Common myeloid progenitor, CD34-positive (primary cell): ENCODE data around the gene SLIT1.

Experiments used
- CTCF ChIA-PET: fragments of 350-600 bp; sonication (Branson Sonifier 250); formaldehyde crosslinking; loops from one replicate; lab custom pipeline; 2021; ENCODE audit warnings: antibody characterized with exemption; lab: Charles Lee
- POLR2A ChIA-PET: fragments of 350-600 bp; sonication (Branson Sonifier 250); formaldehyde crosslinking; loops from one replicate; lab custom pipeline; 2021; ENCODE audit warnings: antibody characterized with exemption; lab: Charles Lee
- DNase-seq, 3 donors: peaks; one replicate each; pipeline versions ENCODE4 v3.0.0 to v3.0.0-alpha.2; 2013
- H3K27ac ChIP-seq, 2 experiments: 1 replicate in 1 of 2; 2 replicates in 1 of 2; pipeline ENCODE4 v1.7.0; 2013; ENCODE audit warnings: inconsistent platforms in 2 of 2, low read length in 2 of 2, mild to moderate bottlenecking in 2 of 2, low read depth in 1 of 2, moderate library complexity in 1 of 2; ENCODE audit not compliant: severe bottlenecking in 2 of 2, insufficient read depth in 1 of 2, poor library complexity in 1 of 2
- H3K27me3 ChIP-seq, 5 experiments: replicated peaks in 2 of 5; 1 replicate in 3 of 5; 2 replicates in 2 of 5; pipeline versions ENCODE4 v1.6.1 to v1.7.0; 2013; ENCODE audit warnings: low read length in 4 of 5, mild to moderate bottlenecking in 2 of 5, moderate library complexity in 2 of 5, inconsistent platforms in 1 of 5; ENCODE audit not compliant: insufficient read depth in 5 of 5, control insufficient read depth in 4 of 5
- H3K36me3 ChIP-seq, 4 experiments: 1 replicate in 2 of 4; 2 replicates in 2 of 4; pipeline versions ENCODE4 v1.6.1 to v1.7.0; 2013; ENCODE audit warnings: low read length in 3 of 4, control low read depth in 1 of 4, mild to moderate bottlenecking in 1 of 4; ENCODE audit not compliant: control insufficient read depth in 4 of 4, insufficient read depth in 4 of 4
- H3K4me1 ChIP-seq, 4 experiments: 1 replicate in 3 of 4; 2 replicates in 1 of 4; pipeline versions ENCODE4 v1.6.1 to v1.7.1; 2013; ENCODE audit warnings: low read length in 3 of 4, mild to moderate bottlenecking in 3 of 4, control low read depth in 1 of 4, inconsistent platforms in 1 of 4, moderate library complexity in 1 of 4; ENCODE audit not compliant: control insufficient read depth in 4 of 4, insufficient read depth in 4 of 4; ENCODE audit errors: control extremely low read depth in 1 of 4
- H3K4me3 ChIP-seq, 7 experiments: 1 replicate in 4 of 7; 2 replicates in 3 of 7; pipeline versions ENCODE4 v1.5.1 to v1.7.0; 2013; ENCODE audit warnings: mild to moderate bottlenecking in 7 of 7, low read length in 6 of 7, moderate library complexity in 6 of 7, inconsistent platforms in 2 of 7, low read depth in 2 of 7, control low read depth in 1 of 7; ENCODE audit not compliant: insufficient read depth in 4 of 7, control insufficient read depth in 1 of 7; ENCODE audit errors: extremely low read depth in 1 of 7
- H3K9me3 ChIP-seq, 5 experiments: 1 replicate in 4 of 5; 2 replicates in 1 of 5; pipeline versions ENCODE4 v1.6.1 to v1.7.1; 2013; ENCODE audit warnings: low read length in 4 of 5, mild to moderate bottlenecking in 2 of 5, inconsistent platforms in 1 of 5, low read depth in 1 of 5, moderate library complexity in 1 of 5; ENCODE audit not compliant: control insufficient read depth in 4 of 5, insufficient read depth in 2 of 5; ENCODE audit errors: control extremely low read depth in 1 of 5
- WGBS: methylation state at CpG from one replicate; pipeline ENCODE4 v1.1.5; 2013; ENCODE audit not compliant: insufficient coverage; 5-methylcytosine and 5-hydroxymethylcytosine counted together

Gene SLIT1

GRCh38 chr10:97078261-97078937 lies 107.4 kb downstream of the SLIT1 start:
- H3K9me3 ChIP-seq, result no peaks in the 10 kb centered on the region
- DNase-seq, result no peak
- no peak overlapping the region for H3K27ac ChIP-seq
- H3K27me3 ChIP-seq, result peaks cover 0 to 72% (median 15%) of the 10 kb centered on the region in 5 experiments
- ChIA-PET CTCF (interaction anchor here (1.4 to 11.3 kb wide), 7 partner anchors 12 to 156 kb away, joined by 4 to 180 read pairs (median 35); no protein-coding TSS in a partner anchor), POLR2A (no interaction called here)
- no peaks in the 10 kb centered on the region for H3K36me3 ChIP-seq
- WGBS, result 80% methylated on average over 14 of the region's 14 CpGs
- H3K4me1 ChIP-seq, result no peaks in the 10 kb centered on the region
- H3K4me3 ChIP-seq, result no peak overlapping the region

- H3K4me1 ChIP-seq, result no peaks in the 10 kb centered on the region
- DNase-seq, result no peak
- no peaks in the 10 kb centered on the region for H3K36me3 ChIP-seq
- H3K27ac ChIP-seq, result no peak overlapping the region
- H3K9me3 ChIP-seq, result no peaks in the 10 kb centered on the region
- peaks cover 0 to 78% (median 17%) of the 10 kb centered on the region in 5 experiments for H3K27me3 ChIP-seq
- no peak overlapping the region for H3K4me3 ChIP-seq
- ChIA-PET POLR2A (interaction anchor here (0.7 to 1.2 kb wide), 2 partner anchors 133 to 1311 kb away, joined by 3 to 5 read pairs; no protein-coding TSS in a partner anchor), CTCF (interaction anchor here (0.9 to 11.3 kb wide), 9 partner anchors 9 to 157 kb away, joined by 3 to 180 read pairs (median 6); no protein-coding TSS in a partner anchor)
- 78% methylated on average over 6 of the region's 6 CpGs for WGBS
These were observed 109.0 kb downstream of the SLIT1 start for GRCh38 chr10:97076781-97077180.

- no peak for DNase-seq
- Histone ChIP-seq H3K9me3 (no peaks in the 10 kb centered on the region), H3K4me3 (no peak overlapping the region), H3K36me3 (no peaks in the 10 kb centered on the region), H3K27ac (no peak overlapping the region), H3K27me3 (peaks cover 0 to 78% (median 17%) of the 10 kb centered on the region in 5 experiments), H3K4me1 (no peaks in the 10 kb centered on the region)
- ChIA-PET POLR2A (no interaction called here), CTCF (interaction anchor here (0.8 to 11.3 kb wide), 7 partner anchors 9 to 158 kb away, joined by 3 to 180 read pairs (median 4); no protein-coding TSS in a partner anchor)
- 64% methylated on average over 7 of the region's 7 CpGs for WGBS
These were observed 109.7 kb downstream of the SLIT1 start for GRCh38 chr10:97075961-97076525.

- Histone ChIP-seq H3K36me3 (no peaks in the 10 kb centered on the region), H3K4me1 (no peaks in the 10 kb centered on the region), H3K4me3 (no peak overlapping the region), H3K27ac (no peak overlapping the region), H3K27me3 (peaks cover 0 to 73% (median 14%) of the 10 kb centered on the region in 5 experiments), H3K9me3 (no peaks in the 10 kb centered on the region)
- 82% methylated on average over 6 of the region's 7 CpGs for WGBS
- POLR2A ChIA-PET, result no interaction called here
- no peak for DNase-seq
- CTCF ChIA-PET, result interaction anchor here (0.8 to 11.3 kb wide), 8 partner anchors 8 to 159 kb away, joined by 3 to 180 read pairs (median 4); no protein-coding TSS in a partner anchor
These were observed 110.3 kb downstream of the SLIT1 start for GRCh38 chr10:97075421-97075820.

GRCh38 chr10:97074256-97075145 lies 111.3 kb downstream of the SLIT1 start:
- Histone ChIP-seq H3K9me3 (peaks cover 0 to 5% (median 0%) of the 10 kb centered on the region in 5 experiments), H3K4me3 (no peak overlapping the region), H3K27ac (no peak overlapping the region), H3K27me3 (peaks cover 0 to 65% (median 14%) of the 10 kb centered on the region in 5 experiments), H3K36me3 (no peaks in the 10 kb centered on the region), H3K4me1 (peaks cover 0 to 2% (median 0%) of the 10 kb centered on the region in 4 experiments)
- no peak for DNase-seq
- CTCF ChIA-PET, result interaction anchor here (0.9 to 11.3 kb wide), 10 partner anchors 7 to 160 kb away, joined by 3 to 180 read pairs (median 6); no protein-coding TSS in a partner anchor
- POLR2A ChIA-PET, result interaction anchor here (0.7 kb wide), 1 partner anchor 15 kb away, joined by 3 read pairs; no protein-coding TSS in a partner anchor
- 97% methylated on average over 5 of the region's 15 CpGs for WGBS

GRCh38 chr10:97072851-97073665 lies 112.7 kb downstream of the SLIT1 start:
- ChIA-PET CTCF (interaction anchor here (0.6 to 11.3 kb wide), 24 partner anchors 9 to 162 kb away, joined by 3 to 180 read pairs (median 4); no protein-coding TSS in a partner anchor), POLR2A (interaction anchor here (0.6 kb wide), 1 partner anchor 689 kb away, joined by 4 read pairs; no protein-coding TSS in a partner anchor)
- Histone ChIP-seq H3K9me3 (peaks cover 0 to 5% (median 0%) of the 10 kb centered on the region in 5 experiments), H3K27me3 (peaks cover 0 to 52% (median 14%) of the 10 kb centered on the region in 5 experiments), H3K4me3 (no peak overlapping the region), H3K27ac (no peak overlapping the region), H3K36me3 (no peaks in the 10 kb centered on the region), H3K4me1 (peaks cover 0 to 6% (median 1%) of the 10 kb centered on the region in 4 experiments)
- 53% methylated on average over 18 of the region's 21 CpGs for WGBS
- DNase-seq, result peak; percentile 73 to 88 (median 82)
